Body of pancreas (tissue), 4 donors: ENCODE results near the gene SETD2. TPM values are rescaled to one million over a fixed set of nuclear protein-coding genes. Genes with fewer than 3 reads are reported as not detected.

Experiments used
- ATAC-seq: fragments of 150-250 bp; one replicate; pipeline ENCODE4 v1.9.1; 2016
- DNase-seq, 4 donors: peaks; one replicate each; pipeline ENCODE4 v3.0.0-alpha.2; 2019
- H3K27ac ChIP-seq, 4 donors: fragments of 200-600 bp; sonication (generic); 1 replicate in 3 of 4; 2 replicates in 1 of 4; pipeline versions ENCODE4 v1.5.1 to v1.6.1; 2016 to 2019; ENCODE audit warnings: mild to moderate bottlenecking in 1 of 4, mixed read lengths in 1 of 4, moderate library complexity in 1 of 4
- H3K27me3 ChIP-seq, 2 donors: fragments of 200-600 bp; sonication (generic); one replicate each; pipeline ENCODE4 v1.6.0; 2016; ENCODE audit warnings: mild to moderate bottlenecking in 1 of 2
- H3K36me3 ChIP-seq, 2 donors: fragments of 200-600 bp; sonication (generic); replicated peaks in 1 of 2; 2 replicates each; pipeline ENCODE4 v1.5.1; 2016; ENCODE audit warnings: low read depth in 2 of 2; ENCODE audit not compliant: insufficient read depth in 1 of 2
- H3K4me1 ChIP-seq: fragments of 200-600 bp; sonication (generic); one replicate; pipeline ENCODE4 v1.6.0; 2016
- H3K4me3 ChIP-seq, 2 donors: fragments of 200-600 bp; sonication (generic); 1 replicate in 1 of 2; 2 replicates in 1 of 2; pipeline ENCODE4 v1.5.1; 2016 to 2019
- H3K9me3 ChIP-seq, 3 donors: fragments of 200-600 bp; sonication (generic); 1 replicate in 2 of 3; 2 replicates in 1 of 3; pipeline ENCODE4 v1.5.1; 2016
- POLR2A ChIP-seq, 3 donors: fragments of 450-650 bp; IDR thresholded peaks; one replicate each; pipeline ENCODE4 v1.6.1; 2016; ENCODE audit warnings: antibody characterized with exemption in 3 of 3, mild to moderate bottlenecking in 2 of 3
- WGBS, 2 donors: methylation state at CpG; one replicate each; pipeline ENCODE4 v1.1.5; 2017; 5-methylcytosine and 5-hydroxymethylcytosine counted together
- intact Hi-C: fragments of 100-400 bp; cut with DNase I; formaldehyde crosslinking; loops from one replicate; pipeline ENCODE4 v1.15.1; 2023
- total RNA-seq, 2 donors: library from RNA; depleted of rRNA; stranded (reverse); fragments of >200 nt; gene quantifications; one replicate each; pipeline ENCODE4 v1.1.0, GENCODE V29; 2016
- TF ChIP-seq, protein P1 (sequence below), 7 experiments: fragments of 450-650 bp in 4 of 7; fragments of 200-600 bp in 3 of 7; sonication (generic) in 3 of 7; IDR thresholded peaks; one replicate each; pipeline ENCODE4 v1.5.1; 2016 to 2019; ENCODE audit warnings: antibody characterized with exemption in 7 of 7

SETD2 gene
- total RNA-seq, 2 donors from 2014 or later: 49.5 to 70.2 TPM

- Histone ChIP-seq H3K36me3 (peaks cover 4 to 8% of the 10 kb centered on the region in 2 donors), H3K4me1 (peaks cover 11% of the 10 kb centered on the region), H3K9me3 (no peaks in the 10 kb centered on the region), H3K4me3 (no peak overlapping the region), H3K27ac (no peak overlapping the region), H3K27me3 (no peaks in the 10 kb centered on the region)
- TF ChIP-seq, protein P1, sequence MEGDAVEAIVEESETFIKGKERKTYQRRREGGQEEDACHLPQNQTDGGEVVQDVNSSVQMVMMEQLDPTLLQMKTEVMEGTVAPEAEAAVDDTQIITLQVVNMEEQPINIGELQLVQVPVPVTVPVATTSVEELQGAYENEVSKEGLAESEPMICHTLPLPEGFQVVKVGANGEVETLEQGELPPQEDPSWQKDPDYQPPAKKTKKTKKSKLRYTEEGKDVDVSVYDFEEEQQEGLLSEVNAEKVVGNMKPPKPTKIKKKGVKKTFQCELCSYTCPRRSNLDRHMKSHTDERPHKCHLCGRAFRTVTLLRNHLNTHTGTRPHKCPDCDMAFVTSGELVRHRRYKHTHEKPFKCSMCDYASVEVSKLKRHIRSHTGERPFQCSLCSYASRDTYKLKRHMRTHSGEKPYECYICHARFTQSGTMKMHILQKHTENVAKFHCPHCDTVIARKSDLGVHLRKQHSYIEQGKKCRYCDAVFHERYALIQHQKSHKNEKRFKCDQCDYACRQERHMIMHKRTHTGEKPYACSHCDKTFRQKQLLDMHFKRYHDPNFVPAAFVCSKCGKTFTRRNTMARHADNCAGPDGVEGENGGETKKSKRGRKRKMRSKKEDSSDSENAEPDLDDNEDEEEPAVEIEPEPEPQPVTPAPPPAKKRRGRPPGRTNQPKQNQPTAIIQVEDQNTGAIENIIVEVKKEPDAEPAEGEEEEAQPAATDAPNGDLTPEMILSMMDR (IDR thresholded peaks at IDR 0.05): no peak
- no peak for TF ChIP-seq POLR2A (IDR thresholded peaks at IDR 0.05)
- DNase-seq (peak in 2 of 4 donors; percentile 10 to 11), ATAC-seq (no peak)
- intact Hi-C loops: no loop called here
- 89 to 91% methylated on average over 5 to 16 of the region's 16 CpGs for WGBS, 2 donors
These were observed 156.3 kb downstream of the SETD2 start for GRCh38 chr3:47007482-47008233.

DNA sequence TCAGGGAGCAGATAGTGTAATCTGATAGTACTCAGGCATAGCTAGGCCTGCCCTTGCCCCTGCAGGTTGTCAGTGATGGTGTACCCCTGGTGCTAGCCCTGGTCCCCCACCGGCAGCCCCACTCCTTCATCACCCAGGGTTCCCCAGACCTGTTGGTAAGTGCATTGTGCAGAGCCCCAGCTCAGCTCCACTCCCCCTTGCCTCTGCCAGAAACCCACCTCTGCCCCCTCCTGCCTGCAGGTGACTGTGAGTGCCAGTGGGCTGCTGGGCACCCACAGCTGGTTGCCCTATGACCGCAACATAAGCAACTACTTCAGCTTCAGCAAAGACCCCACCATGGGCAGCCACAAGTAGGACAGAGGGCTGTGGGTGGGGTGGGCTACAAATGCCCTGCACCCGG lies 156.9 kb downstream of the SETD2 start:
- Histone ChIP-seq H3K4me3 (no peak overlapping the region), H3K27me3 (no peaks in the 10 kb centered on the region), H3K9me3 (no peaks in the 10 kb centered on the region), H3K4me1 (peaks cover 11% of the 10 kb centered on the region), H3K27ac (no peak overlapping the region), H3K36me3 (peaks cover 4 to 8% of the 10 kb centered on the region in 2 donors)
- DNase-seq: peak in 2 of 4 donors; percentile 1 to 9
- TF ChIP-seq, protein P1 (IDR thresholded peaks at IDR 0.05): no peak
- no peak for TF ChIP-seq POLR2A (IDR thresholded peaks at IDR 0.05)
- intact Hi-C loops: no loop called here
- WGBS, 2 donors: 83 to 90% methylated on average over 2 to 3 of the region's 3 CpGs
- no peak for ATAC-seq

- intact Hi-C loops: no loop called here
- Histone ChIP-seq H3K4me3 (no peak overlapping the region), H3K36me3 (peaks cover 4 to 15% of the 10 kb centered on the region in 2 donors), H3K9me3 (no peaks in the 10 kb centered on the region), H3K4me1 (peaks cover 11% of the 10 kb centered on the region), H3K27ac (no peak overlapping the region), H3K27me3 (no peaks in the 10 kb centered on the region)
- TF ChIP-seq, protein P1 (IDR thresholded peaks at IDR 0.05): no peak
- no peak for TF ChIP-seq POLR2A (IDR thresholded peaks at IDR 0.05)
- no peak for ATAC-seq
- DNase-seq: peak in 1 of 4 donors; percentile 1
- 82 to 83% methylated on average over 6 to 9 of the region's 9 CpGs for WGBS, 2 donors
These were observed 157.7 kb downstream of the SETD2 start for GRCh38 chr3:47006145-47006651.

GRCh38 chr3:47005212-47006144 lies 158.4 kb downstream of the SETD2 start:
- intact Hi-C loops: no loop called here
- Histone ChIP-seq H3K27me3 (no peaks in the 10 kb centered on the region), H3K27ac (no peak overlapping the region), H3K4me1 (peaks cover 11% of the 10 kb centered on the region), H3K4me3 (no peak overlapping the region), H3K36me3 (peaks cover 4 to 19% of the 10 kb centered on the region in 2 donors), H3K9me3 (no peaks in the 10 kb centered on the region)
- TF ChIP-seq POLR2A (IDR thresholded peaks at IDR 0.05): no peak
- TF ChIP-seq, protein P1 (IDR thresholded peaks at IDR 0.05): no peak
- WGBS, 2 donors: 83 to 88% methylated on average over 26 to 27 of the region's 32 CpGs
- ATAC-seq (no peak), DNase-seq (peak in 3 of 4 donors; percentile 1 to 11 (median 9))
